HFFc6 (cell line): ENCODE data around the gene TOMM5. TPM values are rescaled to one million over a fixed set of nuclear protein-coding genes. Genes with fewer than 3 reads are reported as not detected.

Source experiments
- DNase-seq: peaks from one replicate; pipeline ENCODE4 v3.0.0-alpha.2; 2018
- H3K27ac Mint-ChIP-seq: 2 replicates; pipeline ENCODE4 v1.8.0; 2020; ENCODE audit warnings: mild to moderate bottlenecking, mixed read lengths
- H3K27me3 Mint-ChIP-seq: 2 replicates; pipeline ENCODE4 v1.8.0; 2021; ENCODE audit warnings: mild to moderate bottlenecking, moderate library complexity, mixed read lengths; ENCODE audit not compliant: insufficient read depth
- H3K36me3 Mint-ChIP-seq: 2 replicates; pipeline ENCODE4 v1.8.0; 2021; ENCODE audit warnings: low read depth, mixed read lengths
- H3K4me1 Mint-ChIP-seq: 2 replicates; pipeline ENCODE4 v1.8.0; 2020; ENCODE audit warnings: low read depth, mixed read lengths
- H3K4me3 Mint-ChIP-seq: 2 replicates; pipeline ENCODE4 v1.8.0; 2020; ENCODE audit warnings: mild to moderate bottlenecking, moderate library complexity, mixed read lengths
- H3K9me3 Mint-ChIP-seq: 2 replicates; pipeline ENCODE4 v1.8.0; 2020; ENCODE audit warnings: mild to moderate bottlenecking, mixed read lengths
- total RNA-seq, 6 experiments: library from RNA; stranded (reverse); fragmentation: NEBNext Ultra II Directional; extraction: Animal tissue kit (Norgen Biotek cat#: 25700); gene quantifications; 2 replicates in 1 of 6; 3 replicates in 5 of 6; pipeline ENCODE4 v1.2.3, GENCODE V29; 2021
- TF ChIP-seq, protein P1 (sequence below): fragments of 200-600 bp; sonication (generic); IDR thresholded peaks from 2 replicates; pipeline ENCODE4 v1.5.0; 2021; ENCODE audit warnings: antibody characterized with exemption, mild to moderate bottlenecking

Gene TOMM5
- total RNA-seq, 6 experiments from 2014 or later: 140 to 166 (median 148) TPM

DNA sequence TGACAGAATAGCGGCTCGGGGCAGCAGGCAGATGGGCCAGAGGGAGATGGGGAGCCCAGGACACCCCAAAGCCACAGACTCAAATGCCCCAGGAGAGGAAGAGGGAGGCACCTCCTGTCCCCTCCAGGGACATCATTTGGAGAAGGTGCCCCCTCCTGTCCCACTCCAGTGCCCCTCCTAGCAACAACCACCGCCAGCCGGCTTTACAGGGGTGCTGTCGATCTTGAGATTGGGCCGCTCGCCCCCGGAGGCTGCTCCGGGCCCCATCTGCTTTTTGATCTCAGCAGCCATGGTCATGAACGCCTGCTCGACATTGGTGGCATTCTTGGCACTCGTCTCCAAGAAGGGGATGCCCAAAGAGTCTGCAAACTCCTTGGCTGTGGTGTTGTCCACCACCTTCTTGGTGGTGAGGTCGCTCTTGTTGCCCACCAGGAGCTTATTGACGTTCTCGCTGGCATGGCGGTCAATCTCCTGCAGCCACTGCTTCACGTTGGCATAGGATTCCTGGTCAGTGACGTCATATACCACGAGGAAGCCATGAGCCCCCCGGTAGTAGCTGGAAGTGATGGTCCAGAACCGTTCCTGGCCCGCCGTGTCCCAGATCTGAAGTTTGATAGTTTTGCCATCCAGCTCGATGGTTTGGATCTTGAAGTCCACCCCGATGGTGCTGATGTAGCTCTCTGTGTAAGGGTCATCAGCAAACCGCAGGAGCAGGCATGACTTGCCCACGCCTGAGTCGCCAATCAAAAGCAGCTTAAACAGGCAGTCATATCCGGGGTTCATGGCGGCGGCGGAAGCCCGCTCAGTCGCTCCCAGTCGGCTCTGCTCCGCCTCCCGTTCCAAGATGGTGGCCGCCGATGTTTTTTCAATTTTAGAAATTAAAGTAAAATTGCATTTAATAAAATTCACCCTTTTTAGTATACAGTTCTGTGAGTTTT lies 44.4 kb upstream of the TOMM5 start:
- Mint-ChIP-seq H3K4me1 (peaks cover 9% of the 10 kb centered on the region; the same call in 1 of the 2 replicates), H3K9me3 (no peaks in the 10 kb centered on the region)

GRCh38 chr9:37635808-37636207 lies 43.4 kb upstream of the TOMM5 start:
- Mint-ChIP-seq H3K36me3 (no peaks in the 10 kb centered on the region), H3K27me3 (peaks cover 23% of the 10 kb centered on the region)

More for the DNA sequence above, 44.4 kb upstream of the TOMM5 start:
- TF ChIP-seq, protein P1, sequence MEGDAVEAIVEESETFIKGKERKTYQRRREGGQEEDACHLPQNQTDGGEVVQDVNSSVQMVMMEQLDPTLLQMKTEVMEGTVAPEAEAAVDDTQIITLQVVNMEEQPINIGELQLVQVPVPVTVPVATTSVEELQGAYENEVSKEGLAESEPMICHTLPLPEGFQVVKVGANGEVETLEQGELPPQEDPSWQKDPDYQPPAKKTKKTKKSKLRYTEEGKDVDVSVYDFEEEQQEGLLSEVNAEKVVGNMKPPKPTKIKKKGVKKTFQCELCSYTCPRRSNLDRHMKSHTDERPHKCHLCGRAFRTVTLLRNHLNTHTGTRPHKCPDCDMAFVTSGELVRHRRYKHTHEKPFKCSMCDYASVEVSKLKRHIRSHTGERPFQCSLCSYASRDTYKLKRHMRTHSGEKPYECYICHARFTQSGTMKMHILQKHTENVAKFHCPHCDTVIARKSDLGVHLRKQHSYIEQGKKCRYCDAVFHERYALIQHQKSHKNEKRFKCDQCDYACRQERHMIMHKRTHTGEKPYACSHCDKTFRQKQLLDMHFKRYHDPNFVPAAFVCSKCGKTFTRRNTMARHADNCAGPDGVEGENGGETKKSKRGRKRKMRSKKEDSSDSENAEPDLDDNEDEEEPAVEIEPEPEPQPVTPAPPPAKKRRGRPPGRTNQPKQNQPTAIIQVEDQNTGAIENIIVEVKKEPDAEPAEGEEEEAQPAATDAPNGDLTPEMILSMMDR: no peak
- H3K4me3 Mint-ChIP-seq: no peak overlapping the region
- no peaks in the 10 kb centered on the region for H3K36me3 Mint-ChIP-seq
- peaks cover 23% of the 10 kb centered on the region for H3K27me3 Mint-ChIP-seq
- no peak overlapping the region for H3K27ac Mint-ChIP-seq
- no peak for DNase-seq

DNA sequence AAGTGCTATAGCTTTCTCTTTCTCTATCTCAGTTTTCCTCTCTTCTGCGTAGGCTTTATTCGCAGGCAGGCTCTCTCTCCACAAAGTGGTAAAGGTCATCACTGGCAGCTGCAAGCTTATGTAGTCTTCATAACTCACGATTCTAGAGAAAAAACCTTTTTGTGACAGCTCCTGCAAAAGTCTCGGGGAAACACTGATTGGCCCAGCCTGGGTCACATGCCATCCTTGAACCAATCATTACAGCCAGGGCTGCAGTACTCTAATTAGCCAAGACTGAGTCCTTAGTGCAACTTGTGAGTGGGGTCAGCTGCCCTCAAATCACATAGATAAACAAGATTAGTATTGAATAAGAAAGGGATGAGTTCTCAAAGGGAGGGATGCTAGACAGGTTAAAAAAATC lies 40.1 kb upstream of the TOMM5 start:
- H3K4me3 Mint-ChIP-seq: no peak overlapping the region
- no peaks in the 10 kb centered on the region for H3K36me3 Mint-ChIP-seq
- TF ChIP-seq, protein P1: no peak
- H3K27ac Mint-ChIP-seq: no peak overlapping the region
- peaks cover 19% of the 10 kb centered on the region for H3K27me3 Mint-ChIP-seq
- DNase-seq: no peak
- H3K4me1 Mint-ChIP-seq: no peaks in the 10 kb centered on the region
- H3K9me3 Mint-ChIP-seq: no peaks in the 10 kb centered on the region

More at GRCh38 chr9:37635808-37636207, 43.4 kb upstream of the TOMM5 start:
- H3K9me3 Mint-ChIP-seq: no peaks in the 10 kb centered on the region
- no peak for DNase-seq
- H3K4me3 Mint-ChIP-seq: no peak overlapping the region
- peaks cover 9% of the 10 kb centered on the region; the same call in 1 of the 2 replicates for H3K4me1 Mint-ChIP-seq
- H3K27ac Mint-ChIP-seq: no peak overlapping the region
- TF ChIP-seq, protein P1: no peak

DNA sequence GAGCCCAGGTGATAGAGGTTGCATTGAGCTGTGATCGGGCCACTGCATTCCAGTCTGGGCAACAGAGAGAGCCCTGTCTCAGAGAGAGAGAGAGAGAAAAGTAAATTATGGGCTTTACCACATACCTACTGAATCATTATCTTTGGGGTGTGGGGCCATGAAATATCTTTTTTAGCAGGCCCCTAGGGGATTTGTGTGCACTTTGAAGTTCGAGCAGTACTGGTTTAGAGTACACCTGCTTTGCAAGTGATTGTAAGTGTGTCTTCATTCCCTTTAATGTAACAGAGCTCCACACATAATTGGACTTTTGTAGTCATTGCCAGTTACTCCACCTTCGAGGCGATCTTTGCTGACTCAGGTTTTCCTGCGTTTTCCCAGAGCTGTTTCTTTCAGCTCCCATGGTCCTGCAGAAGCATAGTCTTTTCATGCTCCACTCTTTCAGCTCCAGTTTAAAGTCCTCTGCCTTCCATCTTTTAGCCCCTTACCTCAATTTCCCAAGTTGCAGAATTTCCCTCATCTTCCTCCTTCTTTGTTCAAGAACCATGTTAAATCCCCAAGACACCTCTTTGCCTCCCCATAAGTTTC lies 34.4 kb upstream of the TOMM5 start:
- H3K4me3 Mint-ChIP-seq: no peak overlapping the region
- H3K36me3 Mint-ChIP-seq: no peaks in the 10 kb centered on the region
- DNase-seq: no peak
- no peaks in the 10 kb centered on the region for H3K9me3 Mint-ChIP-seq
- H3K27me3 Mint-ChIP-seq: peaks cover 3% of the 10 kb centered on the region
- TF ChIP-seq, protein P1: no peak
- H3K27ac Mint-ChIP-seq: no peak overlapping the region
- peaks cover 16% of the 10 kb centered on the region for H3K4me1 Mint-ChIP-seq

GRCh38 chr9:37625758-37626147 lies 33.4 kb upstream of the TOMM5 start:
- no peak overlapping the region for H3K4me3 Mint-ChIP-seq
- TF ChIP-seq, protein P1: no peak
- H3K36me3 Mint-ChIP-seq: no peaks in the 10 kb centered on the region
- no peak for DNase-seq
- peaks cover 26% of the 10 kb centered on the region for H3K4me1 Mint-ChIP-seq
- peaks cover 3% of the 10 kb centered on the region for H3K27me3 Mint-ChIP-seq
- H3K27ac Mint-ChIP-seq: no peak overlapping the region
- H3K9me3 Mint-ChIP-seq: no peaks in the 10 kb centered on the region
